ENCODE measurements around the gene HOXA13.

GRCh38 chr7:27194686-27195379 lies 5.1 kb downstream of the HOXA13 start:
- no peak for TF ChIP-seq CTCF (conservative IDR thresholded peaks at IDR 0.05; ENCODE audit: low read length)
- no peak for TF ChIP-seq EZH2phosphoT487 (IDR thresholded peaks at IDR 0.05; ENCODE audit: borderline replicate concordance, low read depth, low read length)

Measured in OCI-LY7 (cell line).